GM19452 (cell line): ENCODE results near the gene MAPK12.
A peak's percentile ranks its signal among the peaks of the same experiment; 100 is the strongest.

Source experiments
- ATAC-seq: cut with Tn5 transposase; IDR thresholded peaks from one replicate; pipeline ENCODE4 v1.9.1; 2021; ENCODE audit not compliant: unreplicated experiment

MAPK12 gene

DNA sequence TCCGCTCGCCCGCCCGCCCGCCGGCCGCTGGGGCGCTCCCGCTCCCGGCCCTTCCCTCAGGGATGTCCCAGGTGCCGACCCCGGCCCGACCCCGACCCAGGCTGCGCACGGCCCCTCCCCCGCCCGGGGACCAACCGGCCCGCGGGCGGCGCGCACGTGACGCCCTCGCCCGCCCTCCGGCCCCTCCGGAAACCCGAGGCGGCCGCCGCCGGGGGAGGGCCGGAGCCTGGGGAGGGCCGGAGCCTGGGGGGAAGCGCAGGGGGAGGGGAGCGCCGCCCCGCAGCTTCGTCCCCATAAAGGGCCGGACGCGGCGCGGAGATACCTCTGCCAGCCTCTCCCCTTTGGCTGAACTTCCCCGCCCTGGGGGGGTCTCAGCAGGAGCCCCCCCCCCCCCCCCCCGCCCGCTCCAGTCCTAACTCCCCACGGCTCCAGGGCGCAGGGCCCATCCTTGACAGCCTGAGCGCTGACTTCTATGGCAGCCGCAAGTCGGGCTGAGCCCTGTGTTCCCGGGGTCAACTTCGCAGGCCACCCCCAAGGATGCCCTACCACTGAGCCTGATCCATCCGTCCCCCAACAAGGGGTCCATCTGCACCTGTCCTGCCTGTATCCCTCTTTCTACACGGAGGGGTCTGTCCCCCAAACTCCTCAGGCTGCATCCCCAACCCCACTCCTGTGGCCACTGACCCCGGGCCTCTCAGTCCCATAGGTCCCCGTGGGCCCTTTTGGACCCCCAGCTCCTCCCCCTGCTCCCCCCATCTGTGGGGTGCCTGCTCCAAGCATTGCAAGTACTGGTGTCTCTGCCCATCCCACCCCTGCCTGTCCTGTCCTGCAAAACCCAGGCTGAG is at the start of gene MAPK12:
TSS of gene MAPK12 (minus strand) at position 69 of the 845 bp plus-strand sequence. CDS start 174 bp downstream, outside the sequence.
- ATAC-seq, result peak; percentile 61

GRCh38 chr22:50310949-50311444 is 49.5 kb upstream of the MAPK12 start:
- no peak for ATAC-seq

GRCh38 chr22:50310031-50310722 is 48.7 kb upstream of the MAPK12 start:
- ATAC-seq, result no peak

DNA sequence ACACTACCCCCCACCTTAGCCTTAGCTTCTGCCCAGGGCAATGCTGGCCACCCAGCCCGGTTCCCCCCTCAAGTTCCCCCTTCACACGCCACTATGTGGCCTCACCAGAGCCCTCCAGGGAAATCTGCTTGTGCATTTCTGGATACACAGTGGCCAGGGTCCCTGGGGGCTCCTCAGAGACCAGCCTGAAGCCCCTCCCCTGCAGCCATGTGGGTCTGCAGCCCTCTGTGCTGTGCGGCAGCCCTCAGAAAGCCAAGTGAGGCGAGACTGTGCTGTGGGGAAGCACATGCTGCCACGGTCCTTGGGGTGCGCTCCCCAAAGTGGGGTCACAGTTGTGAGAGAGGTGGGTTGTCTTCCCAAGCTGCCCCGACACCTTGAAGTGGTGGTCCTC is 48.1 kb upstream of the MAPK12 start:
- no peak for ATAC-seq

GRCh38 chr22:50308986-50309600 is 47.6 kb upstream of the MAPK12 start:
- ATAC-seq, result no peak

DNA sequence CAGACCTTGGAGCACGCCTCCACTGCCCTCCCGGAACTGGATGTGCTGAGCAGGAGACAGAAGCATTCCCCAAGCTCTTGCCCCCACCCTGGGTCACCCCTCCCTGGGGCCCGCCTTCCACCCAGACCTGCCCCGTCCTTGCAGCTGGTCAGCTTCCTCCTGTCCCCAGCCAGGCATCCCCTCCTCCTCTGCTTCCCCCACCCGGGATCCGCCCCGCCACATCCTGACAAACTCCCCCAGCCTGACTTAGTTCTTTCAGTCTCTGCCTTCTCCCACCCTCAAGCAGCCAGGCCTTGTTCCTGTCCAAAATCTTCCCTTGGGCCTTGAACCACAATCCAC is 47.1 kb upstream of the MAPK12 start:
- no peak for ATAC-seq

DNA sequence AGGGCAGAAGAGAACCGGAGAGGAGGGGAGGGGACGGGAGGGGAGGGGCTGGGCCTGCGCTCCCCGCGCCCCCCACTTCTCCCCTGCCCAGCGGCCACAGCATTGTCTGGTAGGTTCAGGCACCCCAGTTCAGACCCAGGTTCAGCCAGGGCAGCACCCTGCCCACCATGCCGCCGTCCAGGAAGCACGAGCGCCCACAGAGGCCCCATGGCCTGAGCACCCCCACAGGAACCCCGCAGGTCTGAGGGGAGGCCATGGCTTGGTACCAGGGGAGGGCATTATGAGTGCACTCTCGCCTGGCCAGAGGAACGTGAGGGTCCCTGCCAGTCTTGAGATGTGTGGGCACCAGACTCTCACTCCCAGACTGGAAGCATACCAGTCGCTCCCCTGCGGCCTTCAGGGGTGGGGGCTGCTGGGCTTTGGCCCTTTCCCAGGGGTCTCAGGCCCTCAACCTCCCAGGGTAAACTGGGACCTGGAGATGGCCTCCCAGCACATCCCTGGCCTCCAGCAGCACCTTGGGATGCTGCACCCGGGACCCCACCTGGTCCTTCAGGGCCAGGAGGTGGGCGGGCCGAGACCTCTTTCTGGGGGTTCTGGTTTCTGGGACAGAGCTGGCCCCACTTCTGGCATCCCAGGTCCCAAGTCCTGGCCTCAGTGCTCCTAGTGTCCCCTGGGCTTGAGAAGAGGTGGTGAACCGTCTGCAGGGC is 46.6 kb upstream of the MAPK12 start:
- ATAC-seq, result no peak

- no peak for ATAC-seq
These were observed 45.6 kb upstream of the MAPK12 start, which contains the start of gene PLXNB2 for GRCh38 chr22:50306753-50307749. Gene PLXNB2, minus strand, starts transcription at chr22:50307646. Its CDS starts 17,062 bp downstream, at chr22:50290584.

GRCh38 chr22:50305923-50306566 is 44.6 kb upstream of the MAPK12 start:
- ATAC-seq, result no peak

GRCh38 chr22:50305393-50305922 is 44.0 kb upstream of the MAPK12 start:
- no peak for ATAC-seq

- no peak for ATAC-seq
These were observed 43.3 kb upstream of the MAPK12 start for GRCh38 chr22:50304528-50305392.

- no peak for ATAC-seq
These were observed 42.5 kb upstream of the MAPK12 start for GRCh38 chr22:50303848-50304527.

GRCh38 chr22:50303515-50303847 is 42.0 kb upstream of the MAPK12 start:
- no peak for ATAC-seq

DNA sequence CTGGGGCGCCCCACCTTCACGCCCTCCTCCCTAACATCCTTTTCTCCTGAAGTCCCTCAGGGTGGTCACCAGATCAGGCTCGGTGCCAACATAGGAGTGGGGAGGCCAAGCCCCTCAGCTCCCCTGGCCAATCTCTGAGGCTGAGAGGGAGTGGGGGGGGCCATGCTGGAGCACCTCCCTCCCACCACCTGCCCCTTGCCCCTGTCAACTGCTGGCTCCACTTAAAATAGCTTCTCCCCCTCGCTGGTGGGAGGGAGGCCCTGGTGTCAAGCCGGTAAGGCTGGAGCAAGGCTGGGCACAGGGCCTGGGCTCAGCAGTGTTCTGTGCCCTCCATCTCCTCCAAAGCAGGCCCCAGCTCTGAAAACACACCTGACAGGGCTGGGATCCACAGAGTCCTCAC is 41.1 kb upstream of the MAPK12 start:
- ATAC-seq, result no peak

DNA sequence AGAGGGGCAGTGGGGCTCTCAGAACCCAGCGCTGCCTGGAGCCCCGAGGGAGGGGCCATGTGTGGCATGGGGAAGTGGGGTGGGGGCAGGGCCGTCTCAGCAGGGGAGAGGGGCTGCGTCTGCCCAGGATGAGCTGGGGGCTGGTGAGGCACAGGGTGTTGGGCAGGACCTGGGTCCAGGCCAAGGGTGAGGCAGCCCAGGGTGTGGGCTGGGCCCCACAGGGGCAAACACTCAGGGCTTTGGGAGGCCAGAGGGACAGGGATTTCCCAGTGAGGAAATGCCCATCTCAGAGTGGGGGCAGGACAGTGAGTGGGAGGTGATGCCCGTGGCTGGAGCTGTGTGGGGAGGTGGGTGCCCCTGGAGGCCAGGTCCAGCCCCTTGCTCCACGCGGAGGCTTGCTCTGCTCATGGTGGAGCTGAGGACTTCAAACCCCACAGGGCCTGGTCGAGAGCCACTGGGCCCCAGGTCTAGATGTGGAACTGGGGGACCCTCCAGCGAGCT is 40.6 kb upstream of the MAPK12 start:
- ATAC-seq, result no peak

DNA sequence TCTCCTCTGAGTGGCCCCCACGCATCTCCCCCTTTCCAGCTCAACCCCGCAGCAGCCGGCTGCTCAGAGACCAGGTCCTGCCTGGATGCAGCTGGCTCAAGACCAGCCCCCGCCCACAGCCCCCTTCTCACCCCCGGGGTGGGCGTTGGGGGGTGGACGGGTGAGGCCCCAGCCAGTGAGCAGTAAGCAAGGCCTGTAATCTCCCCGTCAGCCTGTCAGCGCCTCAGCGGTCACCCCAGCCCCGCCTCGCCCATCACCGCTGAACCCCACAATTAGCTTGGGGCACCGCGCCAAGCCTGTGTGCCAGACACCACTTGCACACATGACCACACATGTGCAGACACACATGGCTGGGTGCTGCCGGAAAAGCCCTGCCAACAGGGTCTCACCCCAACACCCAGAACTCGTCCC is 40.1 kb upstream of the MAPK12 start:
- no peak for ATAC-seq

DNA sequence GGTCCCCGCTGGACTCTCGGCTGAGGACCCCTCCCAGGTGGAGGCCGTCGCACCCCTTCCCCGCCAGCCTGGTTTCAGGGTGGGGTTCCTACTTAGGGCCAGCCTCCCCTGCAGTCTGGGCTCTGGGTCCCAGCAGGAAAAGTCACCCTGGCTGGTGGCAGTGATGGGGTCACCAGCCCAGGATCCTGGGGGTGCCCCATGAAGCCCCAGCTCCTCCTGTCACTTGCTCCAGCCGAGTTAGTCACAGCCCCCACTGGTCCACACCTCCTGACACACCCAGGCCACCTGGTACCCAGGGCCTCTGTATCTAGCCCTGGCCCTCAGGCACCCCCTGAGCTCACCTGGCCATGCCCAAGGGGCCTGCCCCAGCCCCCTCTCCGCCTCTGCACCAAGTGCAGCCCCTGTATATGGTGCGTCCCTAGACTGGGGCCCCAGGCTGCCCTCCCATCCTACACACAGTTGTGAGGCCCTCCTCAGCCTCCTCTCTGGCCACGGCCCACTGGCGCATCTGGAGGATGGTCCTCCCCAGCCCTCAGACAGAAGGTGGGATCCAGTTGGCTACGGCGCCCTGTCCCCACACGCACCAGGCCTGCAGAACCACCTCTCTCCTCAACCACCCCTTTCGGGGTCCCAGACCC is 39.3 kb upstream of the MAPK12 start:
- no peak for ATAC-seq
